Gastrocnemius medialis (tissue), 4 donors: ENCODE data around the gene TSPAN5. TPM values are rescaled to one million over a fixed set of nuclear protein-coding genes. Genes with fewer than 3 reads are reported as not detected.

Source experiments
- ATAC-seq, 2 donors: fragments of 150-250 bp; one replicate each; pipeline ENCODE4 v1.9.1; 2016
- DNase-seq, 2 donors: peaks; one replicate each; pipeline ENCODE4 v3.0.0-alpha.2; 2019
- H3K27ac ChIP-seq, 4 donors: fragments of 200-600 bp; sonication (generic); 1 replicate in 1 of 4; 2 replicates in 3 of 4; pipeline ENCODE4 v1.5.1; 2016 to 2018; ENCODE audit warnings: mild to moderate bottlenecking in 2 of 4, moderate library complexity in 1 of 4
- H3K27me3 ChIP-seq, 3 donors: fragments of 200-600 bp; sonication (generic) in 2 of 3; 1 replicate in 1 of 3; 2 replicates in 2 of 3; pipeline versions ENCODE4 v1.5.1 to v1.6.0; 2016 to 2019; ENCODE audit warnings: mild to moderate bottlenecking in 1 of 3, moderate library complexity in 1 of 3
- H3K36me3 ChIP-seq, 2 donors: fragments of 200-600 bp; sonication (generic) in 1 of 2; one replicate each; pipeline ENCODE4 v1.5.1; 2017 to 2018
- H3K4me1 ChIP-seq, 2 donors: fragments of 200-600 bp; sonication (generic) in 1 of 2; one replicate each; pipeline ENCODE4 v1.5.1; 2016 to 2017; ENCODE audit warnings: mild to moderate bottlenecking in 2 of 2
- H3K4me3 ChIP-seq, 4 donors: fragments of 200-600 bp; sonication (generic) in 3 of 4; 1 replicate in 1 of 4; 2 replicates in 3 of 4; pipeline ENCODE4 v1.5.1; 2016 to 2019; ENCODE audit warnings: mild to moderate bottlenecking in 2 of 4
- H3K9me3 ChIP-seq, 3 donors: fragments of 200-600 bp; sonication (generic) in 2 of 3; 1 replicate in 1 of 3; 2 replicates in 2 of 3; pipeline ENCODE4 v1.5.1; 2016 to 2019
- POLR2A ChIP-seq, 2 donors: fragments of 450-650 bp; IDR thresholded peaks; one replicate each; pipeline ENCODE4 v1.6.1; 2017; ENCODE audit warnings: antibody characterized with exemption in 2 of 2, mild to moderate bottlenecking in 2 of 2, moderate library complexity in 2 of 2
- in situ Hi-C, 4 donors: fragments of 200-750 bp; cut with MboI; loops; one replicate each; pipeline versions ENCODE4 v1.15.0 to v1.8.0; 2017; ENCODE audit warnings: low sequenced_read_pairs in 4 of 4
- intact Hi-C: fragments of 100-400 bp; cut with DNase I; formaldehyde crosslinking; loops from one replicate; pipeline ENCODE4 v1.15.1; 2023; ENCODE audit warnings: low total_unique reads
- total RNA-seq, 4 donors: library from RNA; depleted of rRNA; stranded (reverse); fragments of >200 nt; gene quantifications; one replicate each; pipeline versions ENCODE4 v1.1.0 to v1.2.3, GENCODE V29; 2016
- TF ChIP-seq, protein P1 (sequence below), 5 experiments: fragments of 450-650 bp in 3 of 5; fragments of 200-600 bp in 2 of 5; sonication (generic) in 2 of 5; IDR thresholded peaks in 4 of 5; conservative IDR thresholded peaks in 1 of 5; 1 replicate in 4 of 5; 2 replicates in 1 of 5; pipeline ENCODE4 v1.5.1; 2016 to 2019; ENCODE audit warnings: antibody characterized with exemption in 5 of 5, mild to moderate bottlenecking in 3 of 5, moderate library complexity in 3 of 5

Gene TSPAN5
- total RNA-seq, 4 donors from 2014 or later = 0.55 to 18.7 (median 0.79) TPM

DNA sequence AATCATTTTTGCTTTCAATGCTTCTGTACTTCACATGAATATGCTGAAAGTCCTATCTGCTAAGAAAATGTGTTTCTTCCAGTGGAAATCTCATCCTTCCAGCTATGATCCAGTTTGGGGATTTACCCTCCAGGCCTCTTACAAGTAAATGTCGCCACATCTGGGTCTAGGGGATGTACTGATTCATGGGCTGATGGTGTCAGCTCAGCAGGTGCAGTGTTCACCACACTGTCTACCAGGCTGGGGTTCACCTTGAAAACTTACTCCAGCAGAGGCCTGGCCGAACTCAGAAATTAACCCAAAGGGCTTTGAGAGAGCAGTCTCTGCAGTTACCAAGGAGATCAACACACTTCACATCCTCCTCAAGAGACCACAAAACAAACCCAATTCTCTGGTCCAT, 154.3 kb downstream of the TSPAN5 start:
- Histone ChIP-seq H3K9me3 (no peaks in the 10 kb centered on the region), H3K4me3 (no peak overlapping the region), H3K36me3 (no peaks in the 10 kb centered on the region), H3K27ac (no peak overlapping the region), H3K4me1 (no peaks in the 10 kb centered on the region), H3K27me3 (no peaks in the 10 kb centered on the region)
- DNase-seq = no peak
- in situ Hi-C loops (no loop called here), intact Hi-C loops (no loop called here)
- no peak for ATAC-seq
- TF ChIP-seq POLR2A (IDR thresholded peaks at IDR 0.05) = no peak
- TF ChIP-seq, protein P1, sequence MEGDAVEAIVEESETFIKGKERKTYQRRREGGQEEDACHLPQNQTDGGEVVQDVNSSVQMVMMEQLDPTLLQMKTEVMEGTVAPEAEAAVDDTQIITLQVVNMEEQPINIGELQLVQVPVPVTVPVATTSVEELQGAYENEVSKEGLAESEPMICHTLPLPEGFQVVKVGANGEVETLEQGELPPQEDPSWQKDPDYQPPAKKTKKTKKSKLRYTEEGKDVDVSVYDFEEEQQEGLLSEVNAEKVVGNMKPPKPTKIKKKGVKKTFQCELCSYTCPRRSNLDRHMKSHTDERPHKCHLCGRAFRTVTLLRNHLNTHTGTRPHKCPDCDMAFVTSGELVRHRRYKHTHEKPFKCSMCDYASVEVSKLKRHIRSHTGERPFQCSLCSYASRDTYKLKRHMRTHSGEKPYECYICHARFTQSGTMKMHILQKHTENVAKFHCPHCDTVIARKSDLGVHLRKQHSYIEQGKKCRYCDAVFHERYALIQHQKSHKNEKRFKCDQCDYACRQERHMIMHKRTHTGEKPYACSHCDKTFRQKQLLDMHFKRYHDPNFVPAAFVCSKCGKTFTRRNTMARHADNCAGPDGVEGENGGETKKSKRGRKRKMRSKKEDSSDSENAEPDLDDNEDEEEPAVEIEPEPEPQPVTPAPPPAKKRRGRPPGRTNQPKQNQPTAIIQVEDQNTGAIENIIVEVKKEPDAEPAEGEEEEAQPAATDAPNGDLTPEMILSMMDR (IDR thresholded peaks at IDR 0.05 in 4 of 5, conservative IDR thresholded peaks at IDR 0.05 in 1 of 5) = no peak

DNA sequence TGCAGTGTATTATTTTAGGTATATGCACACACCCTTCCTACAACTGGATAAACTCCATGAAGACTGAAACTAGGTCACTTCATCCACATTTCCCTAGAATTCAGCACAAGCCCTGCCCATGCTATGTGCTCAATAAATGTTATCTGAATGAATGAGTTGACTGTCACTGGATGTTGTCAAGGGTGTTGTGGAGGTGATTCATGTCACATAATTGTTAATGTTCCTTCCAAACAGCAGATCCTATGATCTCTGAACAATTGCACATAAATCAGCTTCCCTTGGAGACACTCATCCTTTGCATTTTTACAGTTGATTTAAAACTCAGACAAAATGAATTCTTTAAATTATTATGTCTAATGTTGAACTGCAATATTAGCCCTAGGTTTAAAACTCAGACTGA, 154.7 kb downstream of the TSPAN5 start:
- in situ Hi-C loops (no loop called here), intact Hi-C loops (no loop called here)
- Histone ChIP-seq H3K4me3 (no peak overlapping the region), H3K36me3 (no peaks in the 10 kb centered on the region), H3K9me3 (no peaks in the 10 kb centered on the region), H3K4me1 (no peaks in the 10 kb centered on the region), H3K27ac (no peak overlapping the region), H3K27me3 (no peaks in the 10 kb centered on the region)
- TF ChIP-seq, protein P1 (IDR thresholded peaks at IDR 0.05 in 4 of 5, conservative IDR thresholded peaks at IDR 0.05 in 1 of 5) = no peak
- no peak for TF ChIP-seq POLR2A (IDR thresholded peaks at IDR 0.05)
- ATAC-seq (no peak), DNase-seq (no peak)

DNA sequence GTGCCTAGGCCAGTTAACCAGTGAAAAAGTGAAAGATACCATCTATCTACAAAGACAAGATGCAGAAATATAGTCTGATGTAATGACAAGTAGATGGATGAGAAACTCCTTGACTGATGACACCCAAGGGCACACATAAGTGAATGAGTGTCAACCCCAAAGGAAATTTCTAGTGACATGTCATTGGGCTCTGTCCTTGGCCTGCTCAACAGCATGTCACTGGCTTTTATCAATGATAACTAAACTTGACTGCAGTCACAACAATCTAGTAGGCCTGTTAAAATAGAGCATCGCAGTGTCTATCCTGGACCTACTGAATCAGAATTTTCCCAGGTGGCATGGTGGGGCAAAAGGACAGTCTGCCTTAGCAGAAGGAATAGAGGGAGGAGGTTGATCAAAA, 155.8 kb downstream of the TSPAN5 start:
- no peaks in the 10 kb centered on the region for H3K27me3 ChIP-seq
- TF ChIP-seq POLR2A (IDR thresholded peaks at IDR 0.05) = no peak
- TF ChIP-seq, protein P1 (IDR thresholded peaks at IDR 0.05 in 4 of 5, conservative IDR thresholded peaks at IDR 0.05 in 1 of 5) = no peak
- intact Hi-C loops (no loop called here), in situ Hi-C loops (no loop called here)
- H3K36me3 ChIP-seq = no peaks in the 10 kb centered on the region
- H3K4me3 ChIP-seq = no peak overlapping the region
- ATAC-seq = no peak
- no peaks in the 10 kb centered on the region for H3K9me3 ChIP-seq
- no peaks in the 10 kb centered on the region for H3K4me1 ChIP-seq
- no peak for DNase-seq
- H3K27ac ChIP-seq = no peak overlapping the region

DNA sequence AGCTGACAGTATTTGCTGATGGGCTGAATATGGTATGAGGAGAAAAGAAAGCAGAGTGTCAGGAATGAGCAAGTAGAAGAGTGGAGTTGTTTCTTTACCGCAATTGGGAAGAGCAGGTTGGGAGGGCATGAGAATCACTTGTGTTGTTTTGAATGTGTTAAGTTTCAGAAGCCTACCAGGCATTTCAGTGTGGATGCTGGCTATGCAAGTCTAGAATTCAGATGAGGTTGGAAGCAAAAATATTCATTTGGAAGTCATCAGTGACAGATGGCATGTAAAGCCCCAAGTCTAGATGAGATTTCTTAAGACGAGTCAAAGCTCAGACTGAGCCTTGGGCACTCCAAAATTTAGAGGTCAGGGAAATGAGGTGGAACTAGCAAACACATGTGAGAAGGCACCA, 156.4 kb downstream of the TSPAN5 start:
- H3K27ac ChIP-seq = no peak overlapping the region
- in situ Hi-C loops (no loop called here), intact Hi-C loops (no loop called here)
- no peak overlapping the region for H3K4me3 ChIP-seq
- no peaks in the 10 kb centered on the region for H3K4me1 ChIP-seq
- H3K27me3 ChIP-seq = no peaks in the 10 kb centered on the region
- no peaks in the 10 kb centered on the region for H3K9me3 ChIP-seq
- no peak for TF ChIP-seq POLR2A (IDR thresholded peaks at IDR 0.05)
- TF ChIP-seq, protein P1 (IDR thresholded peaks at IDR 0.05 in 4 of 5, conservative IDR thresholded peaks at IDR 0.05 in 1 of 5) = no peak
- no peak for ATAC-seq
- no peak for DNase-seq
- no peaks in the 10 kb centered on the region for H3K36me3 ChIP-seq

DNA sequence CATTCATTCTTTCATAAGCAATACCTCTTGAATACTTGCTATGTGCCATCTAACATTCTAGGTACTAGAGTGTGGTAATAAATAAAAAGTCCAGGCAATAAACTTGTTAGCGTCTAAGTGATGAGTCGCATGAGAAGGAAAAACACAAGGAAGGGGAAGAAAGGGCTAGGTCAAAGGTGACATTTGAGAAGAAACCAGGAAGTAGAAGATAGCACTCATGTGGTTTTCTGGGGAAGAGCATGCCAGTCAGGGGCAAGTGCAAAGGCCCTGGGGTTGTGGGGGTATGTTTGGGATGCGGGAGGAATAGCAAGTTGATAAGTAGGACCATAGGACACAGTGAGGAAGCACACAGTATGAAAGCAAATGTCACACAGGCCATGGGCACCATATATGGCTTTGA, 157.0 kb downstream of the TSPAN5 start:
- in situ Hi-C loops = no loop called here
- no peak for DNase-seq

More for the DNA sequence above, 157.0 kb downstream of the TSPAN5 start:
- intact Hi-C loops = no loop called here
- Histone ChIP-seq H3K36me3 (no peaks in the 10 kb centered on the region), H3K4me1 (no peaks in the 10 kb centered on the region), H3K27ac (no peak overlapping the region), H3K27me3 (no peaks in the 10 kb centered on the region), H3K4me3 (no peak overlapping the region), H3K9me3 (no peaks in the 10 kb centered on the region)
- no peak for TF ChIP-seq POLR2A (IDR thresholded peaks at IDR 0.05)
- TF ChIP-seq, protein P1 (IDR thresholded peaks at IDR 0.05 in 4 of 5, conservative IDR thresholded peaks at IDR 0.05 in 1 of 5) = no peak
- no peak for ATAC-seq
